Uterus (tissue), 2 donors: ENCODE measurements around the gene PRM2.

Source experiments
- CTCF ChIP-seq, 4 experiments: fragments of 200-600 bp in 2 of 4; fragments of 450-650 bp in 2 of 4; sonication (generic) in 2 of 4; IDR thresholded peaks; one replicate each; pipeline ENCODE4 v1.5.1; 2016 to 2019; ENCODE audit warnings: antibody characterized with exemption in 4 of 4, mild to moderate bottlenecking in 2 of 4, moderate library complexity in 1 of 4
- POLR2A ChIP-seq, 2 donors: fragments of 450-650 bp; IDR thresholded peaks; one replicate each; pipeline ENCODE4 v1.6.1; 2016; ENCODE audit warnings: antibody characterized with exemption in 2 of 2, mild to moderate bottlenecking in 1 of 2, moderate library complexity in 1 of 2

GRCh38 chr16:11298143-11298900, 22.0 kb upstream of the PRM2 start:
- TF ChIP-seq CTCF (IDR thresholded peaks at IDR 0.05) (no peak), POLR2A (IDR thresholded peaks at IDR 0.05) (no peak)
